Measurements from ENCODE around the gene VENTX. TPM values are rescaled to one million over a fixed set of nuclear protein-coding genes. Genes with fewer than 3 reads are reported as not detected.

VENTX gene
- total RNA-seq, 1 donor: not detected

GRCh38 chr10:133271521-133272300 lies 34.1 kb downstream of the VENTX start:
- H3K4me3 ChIP-seq (ENCODE audit: low read depth, low read length): no peak overlapping the region
- DNase-seq (ENCODE audit: low read depth): no peak
- TF ChIP-seq, protein P1, sequence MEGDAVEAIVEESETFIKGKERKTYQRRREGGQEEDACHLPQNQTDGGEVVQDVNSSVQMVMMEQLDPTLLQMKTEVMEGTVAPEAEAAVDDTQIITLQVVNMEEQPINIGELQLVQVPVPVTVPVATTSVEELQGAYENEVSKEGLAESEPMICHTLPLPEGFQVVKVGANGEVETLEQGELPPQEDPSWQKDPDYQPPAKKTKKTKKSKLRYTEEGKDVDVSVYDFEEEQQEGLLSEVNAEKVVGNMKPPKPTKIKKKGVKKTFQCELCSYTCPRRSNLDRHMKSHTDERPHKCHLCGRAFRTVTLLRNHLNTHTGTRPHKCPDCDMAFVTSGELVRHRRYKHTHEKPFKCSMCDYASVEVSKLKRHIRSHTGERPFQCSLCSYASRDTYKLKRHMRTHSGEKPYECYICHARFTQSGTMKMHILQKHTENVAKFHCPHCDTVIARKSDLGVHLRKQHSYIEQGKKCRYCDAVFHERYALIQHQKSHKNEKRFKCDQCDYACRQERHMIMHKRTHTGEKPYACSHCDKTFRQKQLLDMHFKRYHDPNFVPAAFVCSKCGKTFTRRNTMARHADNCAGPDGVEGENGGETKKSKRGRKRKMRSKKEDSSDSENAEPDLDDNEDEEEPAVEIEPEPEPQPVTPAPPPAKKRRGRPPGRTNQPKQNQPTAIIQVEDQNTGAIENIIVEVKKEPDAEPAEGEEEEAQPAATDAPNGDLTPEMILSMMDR (IDR thresholded peaks at IDR 0.05; ENCODE audit: insufficient read depth, low read depth, low read length): no peak

GRCh38 chr10:133272301-133272963 lies 34.8 kb downstream of the VENTX start:
- no peak overlapping the region for H3K4me3 ChIP-seq (ENCODE audit: low read depth, low read length)
- DNase-seq (ENCODE audit: low read depth): no peak
- TF ChIP-seq, protein P1 (IDR thresholded peaks at IDR 0.05; ENCODE audit: insufficient read depth, low read depth, low read length): no peak

DNA sequence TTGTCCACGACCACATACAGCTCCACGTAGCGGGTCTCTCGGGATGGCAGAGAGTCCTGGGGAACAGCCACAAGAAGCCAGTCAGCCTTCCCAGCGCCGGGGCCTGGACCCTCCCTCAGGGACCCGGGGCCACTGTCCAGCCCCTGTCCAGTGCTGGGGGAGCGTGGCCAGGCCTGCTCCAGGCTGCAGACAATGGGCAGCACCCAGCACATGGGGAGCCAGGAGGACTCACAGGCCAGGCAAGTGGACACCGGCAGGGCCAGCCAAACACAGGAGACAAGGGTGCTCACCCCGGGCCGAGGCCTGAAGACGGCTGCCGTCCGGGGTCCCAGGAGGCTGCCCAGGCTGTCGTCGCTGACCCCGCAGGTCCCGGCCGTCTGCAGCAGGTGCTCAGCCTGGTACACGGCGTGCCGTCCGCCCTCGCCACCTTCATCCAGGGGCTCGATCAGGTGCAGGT lies 35.3 kb downstream of the VENTX start:
- DNase-seq (ENCODE audit: low read depth): no peak
- H3K4me3 ChIP-seq (ENCODE audit: low read depth, low read length): no peak overlapping the region
- TF ChIP-seq, protein P1 (IDR thresholded peaks at IDR 0.05; ENCODE audit: insufficient read depth, low read depth, low read length): no peak

DNA sequence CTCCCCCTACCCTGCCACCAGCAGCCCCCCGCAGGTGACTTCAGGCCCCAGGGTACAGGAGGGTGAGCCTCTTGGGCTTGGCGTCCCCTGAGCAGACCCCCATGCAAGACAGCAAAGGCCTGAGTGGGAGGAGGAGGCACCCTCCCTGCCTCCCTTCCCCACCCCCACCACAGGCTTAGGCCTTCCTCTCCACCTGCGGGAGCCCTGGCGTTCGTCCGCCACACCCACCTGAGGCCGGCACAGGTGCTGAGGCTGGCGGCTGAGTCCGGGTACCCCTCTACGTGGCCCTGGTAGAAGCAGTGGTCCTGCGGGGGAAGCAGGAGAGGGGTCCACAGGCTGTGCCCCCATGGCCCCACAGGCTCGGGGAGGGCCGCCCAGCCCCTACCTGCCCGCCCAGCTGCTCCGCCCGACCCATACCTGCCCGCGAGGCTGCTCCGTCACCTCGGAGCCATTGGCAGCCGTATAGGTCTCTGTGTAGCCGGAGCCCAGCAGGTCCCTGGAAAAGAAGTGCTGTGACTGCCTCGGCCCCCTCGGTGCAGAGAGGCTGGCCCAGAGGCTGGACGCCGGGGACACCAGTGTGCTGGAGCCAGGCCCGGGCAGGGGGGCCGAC lies 36.0 kb downstream of the VENTX start:
- H3K4me3 ChIP-seq (ENCODE audit: low read depth, low read length): no peak overlapping the region
- no peak for DNase-seq (ENCODE audit: low read depth)
- TF ChIP-seq, protein P1 (IDR thresholded peaks at IDR 0.05; ENCODE audit: insufficient read depth, low read depth, low read length): no peak

GRCh38 chr10:133274751-133275683 lies 37.4 kb downstream of the VENTX start:
- no peak overlapping the region for H3K4me3 ChIP-seq (ENCODE audit: low read depth, low read length)
- no peak for DNase-seq (ENCODE audit: low read depth)
- TF ChIP-seq, protein P1 (IDR thresholded peaks at IDR 0.05; ENCODE audit: insufficient read depth, low read depth, low read length): no peak

DNA sequence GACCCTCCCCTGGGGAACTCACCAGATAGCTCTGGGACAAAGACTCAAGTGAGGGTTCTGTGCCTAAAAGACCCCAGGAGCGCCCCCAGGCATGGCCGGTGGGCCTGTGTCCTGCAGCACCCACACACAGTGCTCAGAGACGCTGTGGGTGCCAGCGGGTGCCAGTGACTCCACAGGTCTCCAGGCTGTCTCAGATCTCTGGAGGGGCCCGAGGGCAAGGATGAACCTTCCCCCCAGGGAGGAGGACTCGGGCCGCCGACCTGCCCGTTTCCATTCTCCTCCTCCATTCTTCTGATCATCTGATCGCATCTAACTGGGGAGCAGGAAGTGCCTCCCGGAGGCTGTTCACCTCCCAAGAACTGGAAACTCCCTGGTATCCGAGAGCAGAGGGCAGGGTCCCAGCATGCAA lies 38.0 kb downstream of the VENTX start:
- peak; percentile 7 for DNase-seq (ENCODE audit: low read depth)
- H3K4me3 ChIP-seq (ENCODE audit: low read depth, low read length): no peak overlapping the region
- TF ChIP-seq, protein P1 (IDR thresholded peaks at IDR 0.05; ENCODE audit: insufficient read depth, low read depth, low read length): no peak

Measured in fibroblast of villous mesenchyme (primary cell).